ENCODE data around the gene SND1.
A peak's percentile ranks its signal among the peaks of the same experiment; 100 is the strongest.

The SND1 gene

GRCh38 chr7:128030654-128031611 lies 378.9 kb downstream of the SND1 start, which contains the start of gene LRRC4:
Gene LRRC4 (minus strand): TSS chr7:128031437. CDS start chr7:128030640, 797 bp downstream.
- TF ChIP-seq CTCF (IDR thresholded peaks at IDR 0.05): no peak
- H3K27ac ChIP-seq: peak within 1 kb of the TSS in 1 of 2 donors; percentile 49
- DNase-seq (ENCODE audit: low spot score): no peak

DNA sequence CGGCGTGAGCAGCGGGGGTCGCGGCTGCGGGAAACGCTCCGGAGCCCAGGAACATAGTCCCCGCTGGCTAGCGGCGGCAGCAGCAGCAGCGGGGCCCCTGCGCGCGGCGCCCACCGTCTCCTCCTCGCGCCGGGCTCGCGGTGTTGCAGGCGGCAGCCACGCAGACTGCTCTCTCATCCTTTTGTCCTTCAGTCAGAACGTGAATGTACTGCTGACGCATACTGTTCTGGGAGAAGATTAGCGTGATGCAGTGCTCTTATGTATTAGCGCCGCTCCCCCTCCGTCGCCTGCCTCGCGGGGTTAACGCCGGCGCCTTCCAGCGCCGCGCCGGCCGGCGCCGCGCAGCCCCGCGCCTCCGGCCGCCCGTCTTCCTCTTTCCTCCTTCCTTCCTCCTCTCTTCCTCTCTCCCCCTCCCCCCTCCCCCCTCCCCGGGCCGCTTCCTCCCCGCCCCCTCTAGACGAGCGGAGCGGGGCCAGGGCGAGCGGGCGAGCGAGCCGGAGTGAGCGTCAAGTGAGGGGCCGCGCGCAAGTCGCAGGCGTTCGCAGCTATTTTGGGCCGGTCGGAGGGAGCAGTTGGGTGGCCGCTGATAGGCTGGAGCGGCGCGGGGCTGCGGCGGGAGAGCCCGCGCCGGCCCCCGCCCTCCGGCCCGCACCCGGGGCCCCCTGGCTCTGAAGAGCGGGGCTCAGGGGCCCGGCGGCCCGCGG lies 380.1 kb downstream of the SND1 start:
- no peak for DNase-seq (ENCODE audit: low spot score)
- Histone ChIP-seq H3K4me3 (peak overlapping the region; percentile 76), H3K27ac (peak overlapping the region in 1 of 2 donors; percentile 49)
- TF ChIP-seq CTCF (IDR thresholded peaks at IDR 0.05): no peak

More at GRCh38 chr7:128030654-128031611, 378.9 kb downstream of the SND1 start, which contains the start of gene LRRC4:
- H3K4me3 ChIP-seq: peak within 1 kb of the TSS; percentile 76

DNA sequence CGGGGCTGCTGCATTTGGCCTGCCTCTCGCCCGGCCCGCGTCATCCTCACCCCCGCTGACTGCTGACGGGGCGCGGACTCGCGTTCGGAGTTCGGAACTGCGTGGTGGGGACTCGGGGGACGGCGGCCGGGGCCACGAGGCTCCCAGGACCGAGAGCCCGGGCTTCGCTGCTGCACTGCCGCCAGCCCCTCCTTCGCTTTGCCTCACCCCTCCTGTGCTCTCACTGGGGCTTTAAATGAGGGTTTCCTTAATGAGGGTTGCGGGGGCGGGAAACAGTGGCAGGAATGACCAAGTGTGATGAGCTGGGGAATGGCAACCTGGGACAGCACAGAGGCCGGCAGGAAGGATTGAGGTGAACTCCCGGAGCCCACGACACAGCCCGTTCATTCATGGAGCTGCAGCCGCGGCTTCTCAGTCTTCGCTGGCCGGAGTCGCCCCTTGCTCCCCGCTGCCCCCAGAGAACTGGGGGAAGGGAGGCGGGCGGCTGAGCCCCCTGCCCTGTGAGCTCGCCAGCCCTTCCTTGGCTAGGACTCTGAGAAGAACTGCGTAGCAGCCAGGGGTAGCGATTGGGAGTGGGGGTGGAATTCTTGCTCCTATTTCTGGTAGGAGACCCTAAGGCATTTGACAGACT lies 380.7 kb downstream of the SND1 start:
- no peak for TF ChIP-seq CTCF (IDR thresholded peaks at IDR 0.05)

GRCh38 chr7:128033246-128033645 lies 381.3 kb downstream of the SND1 start:
- DNase-seq (ENCODE audit: low spot score): no peak
- H3K4me3 ChIP-seq: no peak overlapping the region
- TF ChIP-seq CTCF (IDR thresholded peaks at IDR 0.05): no peak
- no peak overlapping the region for H3K27ac ChIP-seq

More for the DNA sequence above, 380.7 kb downstream of the SND1 start:
- no peak for DNase-seq (ENCODE audit: low spot score)
- Histone ChIP-seq H3K27ac (peak overlapping the region in 1 of 2 donors; percentile 3), H3K4me3 (peak overlapping the region; percentile 76)

- H3K27ac ChIP-seq: no peak overlapping the region
- TF ChIP-seq CTCF (IDR thresholded peaks at IDR 0.05): no peak
- H3K4me3 ChIP-seq: no peak overlapping the region
- no peak for DNase-seq (ENCODE audit: low spot score)
Observed at GRCh38 chr7:128034825-128035224, 382.8 kb downstream of the SND1 start.

- TF ChIP-seq CTCF (IDR thresholded peaks at IDR 0.05): no peak
- no peak for DNase-seq (ENCODE audit: low spot score)
- Histone ChIP-seq H3K4me3 (no peak overlapping the region), H3K27ac (no peak overlapping the region)
Observed at GRCh38 chr7:128035712-128036111, 383.7 kb downstream of the SND1 start.
